Uterus (tissue), 4 donors: ENCODE measurements around the gene POLR2H. TPM values are rescaled to one million over a fixed set of nuclear protein-coding genes. Genes with fewer than 3 reads are reported as not detected.

Source experiments
- DNase-seq, 2 donors: peaks; one replicate each; pipeline ENCODE4 v3.0.0-alpha.2; 2019 to 2020
- H3K27ac ChIP-seq, 2 donors: fragments of 200-600 bp; sonication (generic); 1 replicate in 1 of 2; 2 replicates in 1 of 2; pipeline ENCODE4 v1.5.1; 2016 to 2018
- H3K27me3 ChIP-seq, 2 donors: fragments of 200-600 bp; sonication (generic); one replicate each; pipeline ENCODE4 v1.5.1; 2018 to 2019; ENCODE audit warnings: control low read depth in 1 of 2
- H3K36me3 ChIP-seq, 2 donors: fragments of 200-600 bp; sonication (generic); one replicate each; pipeline ENCODE4 v1.5.1; 2019; ENCODE audit warnings: control low read depth in 1 of 2
- H3K4me1 ChIP-seq, 2 donors: fragments of 200-600 bp; sonication (generic); one replicate each; pipeline ENCODE4 v1.5.1; 2018 to 2019; ENCODE audit warnings: control low read depth in 1 of 2
- H3K4me3 ChIP-seq, 2 donors: fragments of 200-600 bp; sonication (generic); 1 replicate in 1 of 2; 2 replicates in 1 of 2; pipeline ENCODE4 v1.5.1; 2018 to 2019; ENCODE audit warnings: mild to moderate bottlenecking in 1 of 2
- H3K9me3 ChIP-seq, 2 donors: fragments of 200-600 bp; sonication (generic); one replicate each; pipeline ENCODE4 v1.5.1; 2019; ENCODE audit warnings: control low read depth in 1 of 2
- CTCF ChIP-seq, 4 experiments: fragments of 200-600 bp in 2 of 4; fragments of 450-650 bp in 2 of 4; sonication (generic) in 2 of 4; IDR thresholded peaks; one replicate each; pipeline ENCODE4 v1.5.1; 2016 to 2019; ENCODE audit warnings: antibody characterized with exemption in 4 of 4, mild to moderate bottlenecking in 2 of 4, moderate library complexity in 1 of 4
- POLR2A ChIP-seq, 2 donors: fragments of 450-650 bp; IDR thresholded peaks; one replicate each; pipeline ENCODE4 v1.6.1; 2016; ENCODE audit warnings: antibody characterized with exemption in 2 of 2, mild to moderate bottlenecking in 1 of 2, moderate library complexity in 1 of 2
- intact Hi-C: fragments of 100-400 bp; cut with DNase I; formaldehyde crosslinking; loops from one replicate; pipeline ENCODE4 v1.15.1; 2023; ENCODE audit warnings: low total_unique reads
- total RNA-seq, 4 donors: library from RNA; depleted of rRNA in 3 of 4; stranded (reverse); fragments of >200 nt in 3 of 4; gene quantifications; one replicate each; pipeline versions ENCODE4 v1.1.0 to v1.2.4, GENCODE V29; 2014 to 2023
- donor health status: DM: yes; HTN: yes; CAD: no.

Gene POLR2H
- total RNA-seq, 4 donors from 2014 or later: 52.8 to 103 (median 82.7) TPM

GRCh38 chr3:184322731-184323487, 38.6 kb upstream of the POLR2H start:
- intact Hi-C loops: no loop called here
- H3K9me3 ChIP-seq: no peaks in the 10 kb centered on the region
- H3K36me3 ChIP-seq: no peaks in the 10 kb centered on the region
- DNase-seq: peak; percentile 61 to 67
- H3K4me1 ChIP-seq: peaks cover 0 to 10% of the 10 kb centered on the region in 2 donors
- no peaks in the 10 kb centered on the region for H3K27me3 ChIP-seq
- peak overlapping the region in 1 of 2 donors; percentile 7 for H3K27ac ChIP-seq
- no peak overlapping the region for H3K4me3 ChIP-seq
- no peak for TF ChIP-seq CTCF (IDR thresholded peaks at IDR 0.05)
- TF ChIP-seq POLR2A (IDR thresholded peaks at IDR 0.05): no peak

- Histone ChIP-seq H3K27ac (no peak overlapping the region), H3K36me3 (no peaks in the 10 kb centered on the region), H3K4me1 (peaks cover 0 to 10% of the 10 kb centered on the region in 2 donors), H3K27me3 (no peaks in the 10 kb centered on the region), H3K9me3 (no peaks in the 10 kb centered on the region), H3K4me3 (no peak overlapping the region)
- TF ChIP-seq CTCF (IDR thresholded peaks at IDR 0.05) (no peak), POLR2A (IDR thresholded peaks at IDR 0.05) (no peak)
- no peak for DNase-seq
- intact Hi-C loops: no loop called here
Observed at GRCh38 chr3:184323696-184324095, 37.8 kb upstream of the POLR2H start.

- TF ChIP-seq CTCF (IDR thresholded peaks at IDR 0.05): no peak
- no peak for TF ChIP-seq POLR2A (IDR thresholded peaks at IDR 0.05)
- no peak for DNase-seq
- no peak overlapping the region for H3K27ac ChIP-seq
- H3K9me3 ChIP-seq: no peaks in the 10 kb centered on the region
- H3K4me3 ChIP-seq: no peak overlapping the region
- no peaks in the 10 kb centered on the region for H3K4me1 ChIP-seq
- H3K27me3 ChIP-seq: no peaks in the 10 kb centered on the region
- H3K36me3 ChIP-seq: no peaks in the 10 kb centered on the region
- intact Hi-C loops: no loop called here
Observed at GRCh38 chr3:184325269-184325668, 36.2 kb upstream of the POLR2H start.

- no peaks in the 10 kb centered on the region for H3K9me3 ChIP-seq
- intact Hi-C loops: no loop called here
- DNase-seq: no peak
- no peak overlapping the region for H3K27ac ChIP-seq
- H3K4me1 ChIP-seq: no peaks in the 10 kb centered on the region
- H3K27me3 ChIP-seq: no peaks in the 10 kb centered on the region
- no peak for TF ChIP-seq POLR2A (IDR thresholded peaks at IDR 0.05)
- no peak for TF ChIP-seq CTCF (IDR thresholded peaks at IDR 0.05)
- no peak overlapping the region for H3K4me3 ChIP-seq
- no peaks in the 10 kb centered on the region for H3K36me3 ChIP-seq
Observed at GRCh38 chr3:184325715-184326369, 35.7 kb upstream of the POLR2H start.

- Histone ChIP-seq H3K4me1 (no peaks in the 10 kb centered on the region), H3K36me3 (no peaks in the 10 kb centered on the region), H3K9me3 (no peaks in the 10 kb centered on the region), H3K4me3 (no peak overlapping the region), H3K27me3 (no peaks in the 10 kb centered on the region), H3K27ac (no peak overlapping the region)
- TF ChIP-seq POLR2A (IDR thresholded peaks at IDR 0.05) (no peak), CTCF (IDR thresholded peaks at IDR 0.05) (no peak)
- no peak for DNase-seq
- intact Hi-C loops: no loop called here
Observed at GRCh38 chr3:184327171-184327570, 34.3 kb upstream of the POLR2H start.
